AG08396 (cell line): ENCODE results near the gene TM7SF2.

Experiments
- DNase-seq: peaks from one replicate; pipeline ENCODE4 v3.0.0; 2012; ENCODE audit warnings: low spot score, mixed read lengths

TM7SF2 gene

GRCh38 chr11:65111744-65112545 is at the start of gene TM7SF2:
Gene TM7SF2, plus strand, starts transcription at chr11:65111872. Its CDS starts 144 bp downstream, at chr11:65112016.
- DNase-seq: peak; percentile 97

GRCh38 chr11:65063532-65063931 is 48.1 kb upstream of the TM7SF2 start:
- no peak for DNase-seq

GRCh38 chr11:65064847-65065240 is 46.8 kb upstream of the TM7SF2 start:
- no peak for DNase-seq

- no peak for DNase-seq
Measured at GRCh38 chr11:65065851-65066250, 45.8 kb upstream of the TM7SF2 start.

- no peak for DNase-seq
Measured at GRCh38 chr11:65066315-65066714, 45.4 kb upstream of the TM7SF2 start.

- DNase-seq: no peak
Measured at GRCh38 chr11:65066805-65067291, 44.8 kb upstream of the TM7SF2 start.

GRCh38 chr11:65067446-65067845 is 44.2 kb upstream of the TM7SF2 start:
- DNase-seq: no peak

- no peak for DNase-seq
Measured at GRCh38 chr11:65069217-65069616, 42.5 kb upstream of the TM7SF2 start.

GRCh38 chr11:65071907-65072630 is 39.6 kb upstream of the TM7SF2 start:
- DNase-seq: no peak

- DNase-seq: no peak
Measured at GRCh38 chr11:65072631-65072966, 39.1 kb upstream of the TM7SF2 start.

- DNase-seq: no peak
Measured at GRCh38 chr11:65077451-65077850, 34.2 kb upstream of the TM7SF2 start.

GRCh38 chr11:65078151-65078550 is 33.5 kb upstream of the TM7SF2 start:
- peak; percentile 43 for DNase-seq

- DNase-seq: no peak
Measured at GRCh38 chr11:65078786-65079342, 32.8 kb upstream of the TM7SF2 start.

GRCh38 chr11:65083134-65083833 is 28.4 kb upstream of the TM7SF2 start:
- no peak for DNase-seq

GRCh38 chr11:65083834-65084597 is 27.7 kb upstream of the TM7SF2 start, which contains the start of the genes CDCA5 and ZFPL1:
Gene CDCA5, minus strand, starts transcription at chr11:65084040. Its CDS starts 62 bp downstream, at chr11:65083978.
Gene ZFPL1, plus strand, starts transcription at chr11:65084222. Its CDS starts 477 bp downstream, at chr11:65084699.
- peak; percentile 99 for DNase-seq

- DNase-seq: no peak
Measured at GRCh38 chr11:65084598-65085375, 26.9 kb upstream of the TM7SF2 start.

GRCh38 chr11:65085446-65085845 is 26.2 kb upstream of the TM7SF2 start:
- DNase-seq: no peak

- no peak for DNase-seq
Measured at GRCh38 chr11:65086809-65087208, 24.9 kb upstream of the TM7SF2 start.

- no peak for DNase-seq
Measured at GRCh38 chr11:65087216-65087615, 24.5 kb upstream of the TM7SF2 start.

- DNase-seq: no peak
Measured at GRCh38 chr11:65087827-65088226, 23.8 kb upstream of the TM7SF2 start.

GRCh38 chr11:65089621-65090020 is 22.1 kb upstream of the TM7SF2 start:
- no peak for DNase-seq
